ENCODE data around the gene PRDM15.

DNA sequence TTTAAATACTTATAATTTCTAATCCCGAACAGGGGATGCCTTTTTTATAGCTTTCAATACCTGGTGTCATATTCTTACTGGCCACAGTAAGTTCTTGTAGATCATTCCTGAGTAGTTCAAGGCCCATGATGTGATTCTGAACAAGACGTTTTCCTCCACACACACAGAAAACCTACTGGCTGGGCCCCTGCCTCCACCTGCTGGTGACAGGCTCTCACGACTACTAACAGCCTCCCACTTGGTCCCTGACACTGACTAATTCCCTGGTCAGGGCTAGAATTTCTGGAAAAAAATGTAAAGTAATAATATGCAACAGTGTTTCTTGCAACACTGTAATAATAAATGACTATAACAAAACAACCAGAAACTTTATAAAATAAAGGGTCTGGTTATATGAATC lies 61.9 kb downstream of the PRDM15 start:
- peak in 5 of 6 experiments; percentile 38 to 62 (median 51) for TF ChIP-seq CTCF (IDR thresholded peaks at IDR 0.05)
- TF ChIP-seq POLR2AphosphoS5 (IDR thresholded peaks at IDR 0.05): no peak
